ENCODE data around the gene ABL1.
A peak's percentile ranks its signal among the peaks of the same experiment; 100 is the strongest.
"Not testable (repeated sequence)": the region's sequence is repeated elsewhere in the genome, so short reads cannot be mapped to it uniquely, and the experiment has no call there.

The ABL1 gene

DNA sequence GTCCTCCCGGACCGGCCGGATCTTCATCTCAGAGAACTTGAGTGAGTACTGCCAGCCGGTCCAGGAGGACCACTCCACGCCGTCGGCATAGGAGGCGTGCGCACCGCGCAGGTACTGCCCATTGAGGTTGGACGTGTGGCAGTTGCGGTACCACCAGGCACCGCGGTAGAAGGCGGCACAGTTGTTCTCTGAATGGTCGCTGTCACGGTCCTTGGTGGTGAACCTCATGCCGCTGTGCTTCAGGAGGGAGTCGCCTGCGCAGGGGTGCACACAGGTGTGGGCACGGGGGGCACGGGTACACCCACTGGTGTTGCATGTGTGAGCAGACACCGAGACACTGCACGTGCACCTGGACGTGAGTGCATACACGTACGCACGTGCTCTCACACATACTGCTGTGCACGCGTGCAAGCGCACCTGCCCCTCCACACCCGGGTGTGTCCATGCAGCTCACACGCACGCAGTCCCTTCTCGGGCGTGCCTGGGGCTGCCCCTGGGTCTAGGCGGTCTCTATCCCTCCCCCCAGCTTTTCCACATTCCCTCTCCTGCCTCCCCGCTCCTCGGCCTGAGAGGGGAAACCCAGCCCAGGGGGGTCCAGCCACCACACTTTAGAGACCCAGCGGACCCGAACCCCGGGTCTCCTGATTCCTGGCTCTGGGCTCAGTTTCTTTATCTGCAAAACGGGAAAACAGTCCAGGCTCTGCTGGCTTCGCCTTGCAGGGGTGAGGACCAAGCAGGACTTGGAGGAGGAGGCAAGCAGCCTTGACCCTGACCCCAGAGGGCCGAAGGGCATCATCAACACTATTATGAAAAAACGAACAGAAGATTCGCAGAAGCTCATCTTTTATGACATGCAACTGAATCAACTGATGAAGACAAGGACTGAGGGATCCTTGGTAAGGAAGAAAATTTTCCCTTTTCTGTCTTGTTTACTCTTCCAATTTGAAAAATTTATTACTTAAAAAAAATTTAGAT lies 69.3 kb downstream of the ABL1 start:
- DNase-seq, result no peak

- DNase-seq, result no peak
Measured at GRCh38 chr9:130905125-130905901, 70.3 kb downstream of the ABL1 start.

GRCh38 chr9:130905902-130906734 lies 71.1 kb downstream of the ABL1 start:
- no peak for DNase-seq

DNA sequence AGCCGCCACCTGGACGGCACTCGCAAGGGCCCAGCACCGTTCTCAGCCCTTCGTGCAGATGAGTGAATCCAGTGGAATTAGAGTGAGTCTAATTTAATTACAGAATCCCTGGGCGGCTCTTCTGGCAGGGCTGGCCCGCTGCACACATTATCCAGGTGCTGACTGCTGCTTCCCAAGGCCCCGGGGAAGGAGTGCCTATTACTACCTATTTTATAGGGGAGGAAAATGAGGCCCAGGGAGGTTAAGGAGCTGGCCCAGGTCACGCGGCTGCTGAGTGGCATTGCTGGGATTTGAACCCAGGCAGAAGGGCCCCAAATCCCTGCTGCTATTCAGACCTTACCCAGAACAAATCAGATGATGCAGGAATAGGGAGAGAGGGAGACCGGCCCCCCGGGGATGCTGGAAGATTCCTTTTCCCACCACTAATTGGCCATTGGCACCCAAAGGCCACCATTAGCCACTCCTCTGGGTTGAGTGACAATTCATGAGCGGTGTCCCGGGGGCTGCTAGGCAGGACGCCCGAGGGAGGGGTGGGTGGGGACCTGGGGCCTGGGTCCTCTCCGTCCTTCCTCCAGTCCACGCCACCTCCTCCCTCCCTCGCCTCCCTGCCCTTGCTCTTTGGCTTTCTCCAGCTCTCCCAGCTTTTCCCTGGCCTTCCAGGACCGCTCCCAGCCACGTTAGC lies 71.8 kb downstream of the ABL1 start:
- no peak for DNase-seq

DNA sequence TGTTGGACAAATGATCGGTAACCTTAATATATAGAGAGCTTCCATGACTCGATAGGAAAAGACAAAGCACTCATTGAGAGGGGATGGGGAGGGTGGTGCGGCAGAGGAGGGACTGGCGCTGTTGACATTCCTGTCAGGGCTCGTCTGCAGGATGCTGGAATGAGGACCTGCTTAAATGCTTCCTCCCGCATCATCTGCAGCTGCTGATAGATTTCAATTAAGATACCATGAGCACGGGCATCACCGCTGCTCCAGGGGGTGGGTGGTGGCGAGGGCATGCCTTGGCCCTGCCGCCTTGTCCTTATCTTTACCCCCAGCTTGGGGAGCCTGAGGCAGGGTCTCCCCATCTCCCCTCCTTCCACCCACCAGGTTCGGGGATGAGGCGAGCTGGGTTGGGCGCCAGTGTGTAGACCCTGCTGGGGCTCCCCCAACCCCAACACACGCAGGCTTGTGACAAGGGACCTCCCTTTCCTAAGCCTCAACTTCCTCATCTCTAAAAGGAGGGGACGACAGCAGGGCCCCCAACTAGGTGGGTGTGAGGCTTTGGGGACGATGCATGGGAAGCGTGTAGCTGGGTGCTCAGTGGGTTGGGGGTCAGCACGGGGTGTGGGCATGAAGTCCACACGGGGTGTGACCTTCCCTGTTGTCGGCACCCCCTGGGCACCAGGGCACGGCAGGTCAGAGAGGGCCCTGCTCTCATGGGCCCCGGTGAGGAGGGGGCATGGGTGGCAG lies 73.3 kb downstream of the ABL1 start:
- no peak for DNase-seq

DNA sequence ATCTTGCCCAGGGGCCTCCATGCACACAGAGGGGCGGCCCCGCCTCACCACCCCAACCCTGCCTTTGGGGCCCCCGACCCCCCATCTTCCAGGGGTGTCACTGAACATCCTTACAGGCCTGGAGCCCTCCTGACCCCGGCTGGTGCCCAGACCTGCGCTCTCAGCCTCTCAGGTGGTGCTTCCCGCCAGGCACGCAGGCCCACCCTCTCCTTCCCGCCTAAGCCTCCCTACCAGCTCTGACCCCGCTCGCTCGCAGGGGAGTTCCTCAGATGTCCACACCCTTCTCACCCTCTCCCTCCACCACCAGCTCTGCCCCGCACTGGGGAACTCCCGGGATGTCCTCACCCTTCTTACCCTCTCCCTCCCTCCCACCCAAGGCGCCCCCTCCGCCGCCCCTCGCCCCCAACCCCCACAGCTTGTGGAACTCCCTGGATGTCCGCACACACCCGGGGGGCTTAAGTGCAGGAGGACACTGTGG lies 73.9 kb downstream of the ABL1 start:
- no peak for DNase-seq

DNA sequence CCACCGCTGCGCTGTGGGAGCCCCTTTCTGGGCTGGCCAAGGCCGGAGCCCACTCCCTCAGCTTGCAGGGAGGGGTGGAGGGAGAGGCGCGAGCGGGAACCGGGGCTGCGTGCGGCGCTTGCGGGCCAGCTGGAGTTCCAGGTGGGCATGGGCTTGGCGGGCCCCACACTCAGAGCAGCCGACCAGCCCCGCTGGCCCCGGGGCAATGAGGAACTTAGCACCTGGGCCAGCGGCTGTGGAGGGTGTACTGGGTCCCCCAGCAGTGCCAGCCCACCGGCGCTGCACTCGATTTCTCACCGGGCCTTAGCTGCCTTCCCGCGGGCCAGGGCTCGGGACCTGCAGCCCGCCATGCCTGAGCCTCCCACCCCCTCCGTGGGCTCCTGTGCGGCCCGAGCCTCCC lies 75.0 kb downstream of the ABL1 start:
- DNase-seq, result not testable (repeated sequence)

DNA sequence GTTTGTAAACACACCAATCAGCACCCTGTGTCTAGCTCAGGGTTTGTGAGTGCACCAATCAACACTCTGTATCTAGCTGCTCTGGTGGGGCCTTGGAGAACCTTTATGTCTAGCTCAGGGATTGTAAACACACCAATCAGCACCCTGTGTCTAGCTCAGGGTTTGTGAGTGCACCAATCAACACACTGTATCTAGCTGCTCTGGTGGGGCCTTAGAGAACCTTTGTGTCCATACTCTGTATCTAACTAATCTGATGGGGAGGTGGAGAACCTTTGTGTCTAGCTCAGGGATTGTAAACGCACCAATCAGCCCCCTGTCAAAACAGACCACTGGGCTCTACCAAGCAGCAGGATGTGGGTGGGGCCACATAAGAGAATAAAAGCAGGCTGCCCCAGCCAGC lies 75.6 kb downstream of the ABL1 start:
- not testable (repeated sequence) for DNase-seq

DNA sequence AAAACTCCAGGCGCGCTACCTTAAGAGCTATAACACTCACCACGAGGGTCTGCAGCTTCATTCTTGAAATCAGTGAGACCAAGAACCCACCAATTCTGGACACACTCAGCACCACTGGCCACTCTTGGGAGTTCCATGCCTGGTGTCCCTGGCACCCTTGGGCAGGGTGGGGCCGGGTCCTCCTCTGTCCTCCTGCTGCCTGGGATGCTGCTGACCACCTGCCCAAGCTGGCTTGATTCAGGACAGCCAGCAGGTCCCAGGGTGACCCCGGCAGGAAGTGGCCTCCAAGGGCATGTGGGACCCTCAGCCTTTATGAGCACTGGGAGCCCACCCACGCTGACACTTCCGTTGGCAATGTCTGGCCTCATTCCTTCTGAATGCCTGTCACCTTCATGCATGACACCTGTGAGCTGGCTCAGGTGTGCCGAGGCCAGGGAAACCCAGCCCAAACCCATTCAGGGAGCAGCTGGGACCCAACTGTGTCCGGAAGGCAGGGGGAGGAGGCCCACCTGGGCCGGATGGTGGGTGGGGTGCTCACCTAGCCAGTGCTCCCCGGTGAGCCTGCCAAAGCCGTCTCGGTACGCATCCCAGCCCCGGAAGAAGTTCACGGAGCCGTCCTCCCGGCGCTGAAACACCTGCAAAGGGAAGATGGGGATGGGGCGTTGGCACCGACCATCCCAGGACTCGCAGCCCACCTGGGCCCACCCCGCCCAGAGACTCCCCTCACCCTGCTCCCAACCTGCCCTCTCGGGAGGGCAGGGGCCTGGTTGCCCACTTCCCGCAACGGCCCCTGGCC lies 76.4 kb downstream of the ABL1 start:
- DNase-seq, result no peak

DNA sequence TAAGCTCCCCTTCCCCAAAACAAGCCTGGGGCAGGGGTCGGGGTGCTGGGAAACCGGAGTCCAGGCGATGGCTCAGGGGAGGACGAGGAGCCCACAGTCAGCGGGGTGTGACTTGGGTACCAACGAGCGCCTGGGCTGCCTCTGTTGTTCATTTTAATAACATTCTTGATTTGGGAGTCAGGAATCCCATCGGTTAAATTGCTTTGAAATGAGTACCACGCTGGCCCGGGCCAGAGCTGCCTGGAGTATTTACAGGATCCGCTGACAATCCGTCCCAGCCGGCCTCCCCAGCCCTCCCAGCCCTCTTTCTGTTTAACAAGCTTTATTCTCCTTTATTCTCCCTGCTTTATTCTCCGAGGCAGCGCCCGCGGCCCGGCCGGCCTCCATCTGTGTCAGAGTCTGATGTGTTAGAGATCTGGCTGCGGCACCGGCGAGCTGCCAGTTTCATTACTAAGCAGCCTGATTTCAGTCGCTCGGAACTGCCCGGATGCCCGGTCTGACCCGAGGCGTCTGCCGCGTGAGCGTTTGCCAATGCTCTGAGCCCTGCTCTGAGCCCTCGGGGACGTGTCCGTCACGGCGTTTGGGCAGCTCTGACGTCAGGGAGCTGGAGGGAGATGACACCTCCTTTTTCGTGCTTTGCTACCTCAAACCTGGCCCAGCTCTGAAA lies 78.0 kb downstream of the ABL1 start:
- peak; percentile 62 for DNase-seq

- no peak for DNase-seq
Measured at GRCh38 chr9:130913599-130914416, 78.8 kb downstream of the ABL1 start.

DNA sequence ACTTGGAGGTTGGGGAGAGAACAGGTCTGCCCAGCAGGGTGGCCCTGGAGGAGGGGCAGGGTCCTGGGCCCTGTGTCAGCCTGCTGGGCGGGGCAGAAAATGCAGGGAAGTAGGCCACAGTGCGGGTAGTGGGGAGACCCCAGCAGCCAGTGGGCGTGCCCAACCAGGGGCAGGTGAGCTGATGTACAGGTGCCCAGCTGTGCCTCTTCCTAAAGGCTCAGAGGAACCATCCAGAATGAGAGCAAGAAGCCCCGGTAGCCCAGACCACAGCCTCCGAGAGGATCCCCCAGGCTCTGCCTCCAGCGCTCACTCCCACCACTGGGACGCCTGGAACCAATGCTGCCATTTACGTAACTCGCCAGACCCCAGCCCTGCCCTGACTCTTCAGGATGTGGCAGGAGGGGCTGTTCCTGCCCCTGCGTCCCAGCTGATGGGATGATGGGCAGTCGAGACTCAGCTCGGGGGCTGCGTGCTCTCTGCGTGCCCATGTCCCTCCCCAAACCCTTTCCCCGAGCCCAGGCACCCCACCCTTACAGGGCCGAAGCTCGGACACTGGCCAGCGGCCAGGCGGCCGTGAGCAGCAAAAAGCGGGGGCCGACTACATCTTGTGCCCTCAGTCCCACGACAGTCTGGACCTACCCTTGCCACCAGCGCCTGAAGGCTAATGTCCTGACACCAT lies 79.5 kb downstream of the ABL1 start:
- DNase-seq, result no peak

GRCh38 chr9:130915096-130915447 lies 80.0 kb downstream of the ABL1 start:
- no peak for DNase-seq

DNA sequence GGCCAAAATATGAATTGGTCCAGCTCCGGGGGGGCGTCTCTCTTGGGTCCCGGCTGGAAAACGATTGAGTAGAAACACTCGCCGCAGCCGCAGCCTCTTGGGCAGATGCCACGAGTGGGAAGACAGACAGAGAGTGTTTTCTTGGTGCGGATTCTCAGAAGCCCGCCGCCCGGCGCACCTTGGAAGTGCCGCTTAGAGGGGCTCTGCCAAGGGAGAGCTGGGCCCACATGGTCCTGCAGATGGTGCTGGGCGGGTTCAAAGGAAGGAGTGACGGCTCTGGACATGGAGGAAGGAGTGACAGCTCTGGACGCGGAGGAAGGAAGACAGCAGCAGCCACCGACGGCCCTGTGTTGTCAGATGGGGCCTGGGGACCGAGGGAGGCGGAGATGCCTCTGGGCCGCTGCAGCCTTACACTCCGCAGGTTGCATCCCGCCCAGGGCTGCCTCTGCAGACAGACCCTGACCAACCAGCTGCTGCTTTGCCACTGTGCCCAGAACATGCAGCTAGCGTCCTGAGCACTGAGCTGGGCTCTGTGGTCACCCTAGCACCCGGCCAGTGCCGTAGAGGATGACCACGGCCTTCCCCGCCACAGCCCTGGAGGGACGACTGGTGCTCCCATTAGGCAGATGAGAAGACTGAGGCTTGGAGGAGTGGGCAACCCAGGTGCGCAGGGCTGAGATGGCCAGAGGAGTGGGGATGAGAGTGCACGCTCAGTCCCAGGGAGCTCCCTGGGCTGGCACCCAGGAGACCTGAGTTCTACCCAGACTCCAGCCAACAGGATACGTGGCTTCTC lies 82.3 kb downstream of the ABL1 start:
- DNase-seq, result no peak

DNA sequence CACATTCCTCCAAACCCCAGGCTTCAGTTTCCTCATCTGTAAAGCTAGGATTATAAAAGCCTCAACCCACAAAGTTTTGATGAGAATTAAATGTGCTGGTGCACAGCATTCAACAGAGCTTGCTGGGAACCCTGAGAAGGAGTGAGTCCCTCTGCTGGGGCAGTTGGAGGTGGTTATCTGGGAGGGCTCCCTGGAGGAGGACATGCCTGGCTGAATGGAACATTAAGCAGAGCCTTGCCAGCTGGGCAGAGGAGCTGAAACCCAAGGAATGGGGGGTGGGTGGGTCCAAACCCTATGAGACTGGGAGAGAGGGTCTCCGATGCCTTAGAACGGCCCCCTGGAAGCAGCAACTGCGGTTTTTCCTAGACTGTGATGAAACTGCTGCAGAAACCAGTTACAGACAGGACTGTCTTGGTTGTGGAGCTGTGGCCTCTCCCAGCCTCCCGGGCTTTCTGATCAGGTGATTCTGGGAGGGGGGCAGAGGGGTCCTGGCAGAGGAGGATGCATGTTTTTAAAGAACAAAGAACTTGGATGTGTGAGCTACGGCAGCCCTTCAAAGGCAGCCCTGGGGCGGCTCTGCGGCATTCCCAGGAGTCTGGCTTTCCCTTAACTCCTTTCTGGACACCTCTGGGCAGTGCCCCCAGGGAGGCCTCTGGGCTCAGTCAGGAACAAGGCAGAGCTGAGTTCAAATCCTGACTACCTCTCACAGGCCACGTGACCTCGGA lies 83.2 kb downstream of the ABL1 start:
- no peak for DNase-seq

- no peak for DNase-seq
Measured at GRCh38 chr9:130918826-130919558, 83.9 kb downstream of the ABL1 start.
